Measurements from ENCODE around the gene CCDC200.
"Not testable (repeated sequence)": the region's sequence is repeated elsewhere in the genome, so short reads cannot be mapped to it uniquely, and the experiment has no call there.

The CCDC200 gene

DNA sequence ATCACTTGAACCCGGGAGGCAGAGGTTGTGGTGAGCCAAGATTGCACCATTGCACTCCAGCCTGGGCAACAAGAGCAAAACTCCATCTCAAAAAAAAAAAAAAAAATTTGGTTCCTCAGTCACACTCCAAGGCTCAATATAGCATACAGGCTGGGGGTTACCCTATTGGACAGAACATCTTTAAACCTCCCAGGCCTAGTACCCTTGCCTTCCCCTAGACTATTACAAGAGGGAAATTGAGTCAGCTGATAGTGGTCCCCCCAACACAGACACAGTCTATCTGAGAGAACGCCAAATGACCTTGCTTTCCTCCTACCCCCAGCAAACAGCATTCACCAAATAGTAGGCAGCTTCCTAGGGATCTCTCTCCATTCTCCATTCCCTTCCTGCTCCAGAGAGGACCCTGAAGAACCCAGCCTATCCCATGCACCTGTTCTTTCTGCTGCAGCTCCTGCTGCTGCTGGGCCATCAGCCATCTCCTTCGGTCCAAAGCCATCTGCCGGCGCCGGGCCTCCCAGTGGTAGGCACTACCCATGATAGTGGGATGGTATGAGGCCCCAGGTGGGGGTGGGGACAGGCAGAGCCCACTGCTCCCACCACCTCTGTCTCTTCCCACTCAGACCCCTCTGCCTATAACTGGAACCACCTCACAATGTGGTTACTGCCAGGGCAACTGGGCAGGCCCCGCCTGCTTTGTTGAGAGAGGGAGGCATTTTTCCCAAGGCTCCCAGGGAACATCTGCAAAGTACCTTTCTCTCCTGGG is at the start of gene CCDC200:
TSS of gene CCDC200 (minus strand) at position 604 of the 763 bp plus-strand sequence. CDS start at position 535, 69 bp downstream.
- DNase-seq: not testable (repeated sequence)

- DNase-seq: not testable (repeated sequence)
Measured at GRCh38 chr17:43272914-43273313, 44.5 kb upstream of the CCDC200 start.

GRCh38 chr17:43272483-43272882 is 44.1 kb upstream of the CCDC200 start:
- not testable (repeated sequence) for DNase-seq

DNA sequence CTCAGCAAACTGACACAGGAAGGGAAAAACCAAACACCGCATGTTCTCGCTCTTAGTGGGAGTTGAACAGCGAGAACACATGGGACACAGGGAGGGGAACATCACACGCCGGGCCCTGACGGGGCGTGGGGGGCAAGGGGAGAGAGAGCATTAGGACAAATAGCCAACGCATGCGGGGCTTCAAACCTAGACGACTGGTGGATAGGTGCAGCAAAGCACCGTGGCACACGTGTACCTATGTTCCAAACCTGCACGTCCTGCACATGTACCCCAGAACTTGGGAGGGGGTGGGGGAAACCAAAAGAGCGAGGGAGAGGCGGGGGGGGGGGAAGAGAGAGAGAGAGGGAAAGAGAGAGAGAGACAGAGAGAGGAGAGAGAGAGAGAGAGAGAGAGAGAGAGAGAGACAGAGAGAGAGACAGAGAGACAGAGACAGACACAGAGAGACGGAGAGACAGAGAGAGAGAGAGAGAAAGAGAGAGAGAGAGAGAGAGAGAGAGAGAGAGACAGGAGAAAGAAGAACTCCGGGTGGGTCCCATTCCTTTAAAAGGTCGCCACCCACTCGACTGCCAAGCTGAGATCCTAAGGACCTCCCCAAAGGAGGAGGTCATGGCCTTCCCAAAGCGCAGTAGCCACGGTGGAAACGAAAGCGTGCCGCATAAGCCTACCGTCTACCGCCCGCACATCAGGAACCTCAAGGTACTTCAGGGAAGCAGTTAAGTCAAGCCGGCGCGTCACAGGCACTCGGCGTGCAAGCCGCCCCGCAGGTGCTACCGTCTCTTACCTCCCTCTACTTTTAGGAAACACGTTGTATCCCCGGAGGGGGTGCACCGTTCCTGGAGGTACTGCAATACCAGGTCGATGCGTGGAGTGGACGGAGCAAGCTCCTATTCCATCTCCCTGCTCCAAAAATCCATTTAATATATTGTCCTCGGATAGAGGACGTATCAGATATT is 42.4 kb upstream of the CCDC200 start:
- DNase-seq: not testable (repeated sequence)

GRCh38 chr17:43246456-43246855 is 18.0 kb upstream of the CCDC200 start:
- not testable (repeated sequence) for DNase-seq

- DNase-seq: not testable (repeated sequence)
Measured at GRCh38 chr17:43240596-43241352, 12.4 kb upstream of the CCDC200 start.

GRCh38 chr17:43239597-43239996 is 11.2 kb upstream of the CCDC200 start:
- not testable (repeated sequence) for DNase-seq

DNA sequence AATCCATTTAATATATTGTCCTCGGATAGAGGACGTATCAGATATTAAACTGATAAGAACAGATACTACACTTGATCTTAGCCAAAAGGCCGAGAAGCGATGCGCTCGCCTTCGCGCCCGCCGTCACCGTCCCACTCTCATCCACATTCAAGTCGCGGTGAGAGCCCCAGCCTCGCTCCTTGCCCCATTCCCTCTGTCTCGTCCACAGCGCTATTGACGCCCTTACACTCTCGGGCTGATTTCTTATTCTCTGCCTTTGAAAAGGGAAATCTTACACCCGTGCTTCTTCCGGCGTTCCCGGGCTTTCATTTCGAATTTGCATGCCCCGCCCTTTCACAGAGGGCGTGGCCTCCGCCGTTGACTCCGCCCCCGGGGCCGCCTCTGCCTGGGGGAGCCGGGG is 5.5 kb upstream of the CCDC200 start, which contains the start of gene RNU2-1:
TSS of gene RNU2-1 (minus strand) at position 101 of the 400 bp plus-strand sequence.
- DNase-seq: not testable (repeated sequence)

- DNase-seq: not testable (repeated sequence)
Measured at GRCh38 chr17:43233263-43233662, 4.8 kb upstream of the CCDC200 start.

GRCh38 chr17:43232021-43232699 is 3.7 kb upstream of the CCDC200 start:
- not testable (repeated sequence) for DNase-seq

DNA sequence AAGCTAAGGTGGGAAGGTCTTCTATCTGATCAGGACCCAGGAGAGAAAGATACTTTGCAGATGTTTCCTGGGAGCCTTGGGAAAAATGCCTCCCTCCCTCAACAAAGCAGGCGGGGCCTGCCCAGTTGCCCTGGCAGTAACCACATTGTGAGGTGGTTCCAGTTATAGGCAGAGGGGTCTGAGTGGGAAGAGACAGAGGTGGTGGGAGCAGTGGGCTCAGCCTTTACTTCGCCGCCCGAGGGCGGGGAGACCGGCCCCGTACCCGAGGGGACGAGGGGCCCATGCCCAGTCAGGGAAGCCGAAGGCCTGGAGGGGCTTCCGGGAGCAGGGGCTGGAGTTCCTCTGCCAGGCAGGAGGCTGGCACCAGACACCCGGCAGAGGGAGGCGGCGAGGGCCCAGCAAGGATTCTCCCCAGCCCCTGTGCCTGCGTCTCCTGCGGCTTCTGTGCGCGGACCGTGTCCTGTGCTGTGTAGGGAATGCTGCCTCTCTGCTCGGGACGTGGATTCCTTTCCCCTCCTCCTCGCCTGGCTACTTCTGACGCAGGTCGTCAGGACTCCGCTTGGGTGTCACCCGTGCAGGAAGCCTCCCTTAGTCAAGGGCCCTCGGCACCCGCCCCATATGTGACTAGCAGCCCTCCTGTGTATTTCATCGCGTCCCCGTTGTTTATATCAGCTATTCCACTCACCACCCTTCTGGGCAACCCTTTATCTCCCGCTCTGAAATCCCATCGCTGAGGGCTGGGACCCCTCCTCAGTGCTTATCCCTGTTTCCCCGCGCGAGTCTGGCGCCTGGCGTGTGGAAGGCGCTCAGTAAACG is 3.0 kb upstream of the CCDC200 start:
- DNase-seq: not testable (repeated sequence)

DNA sequence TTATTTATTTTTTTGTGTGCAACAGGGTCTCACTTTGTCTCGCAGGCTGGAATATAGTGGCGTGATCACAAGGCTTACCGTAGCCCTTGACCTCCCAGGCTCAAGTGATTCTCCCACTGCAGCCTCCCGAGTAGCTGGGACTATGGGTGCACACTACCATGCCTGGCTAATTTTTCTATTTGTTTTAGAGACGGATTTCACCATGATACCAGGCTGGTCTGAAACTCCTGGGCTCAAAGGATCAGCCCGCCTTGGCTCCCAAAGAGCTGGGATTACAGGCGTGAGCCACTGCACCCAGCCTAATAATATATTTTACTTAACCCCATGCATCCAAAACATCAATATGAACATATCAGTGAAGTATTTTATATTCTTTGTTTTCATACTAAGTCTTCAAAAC is 2.0 kb downstream of the CCDC200 start:
- DNase-seq: no peak

DNA sequence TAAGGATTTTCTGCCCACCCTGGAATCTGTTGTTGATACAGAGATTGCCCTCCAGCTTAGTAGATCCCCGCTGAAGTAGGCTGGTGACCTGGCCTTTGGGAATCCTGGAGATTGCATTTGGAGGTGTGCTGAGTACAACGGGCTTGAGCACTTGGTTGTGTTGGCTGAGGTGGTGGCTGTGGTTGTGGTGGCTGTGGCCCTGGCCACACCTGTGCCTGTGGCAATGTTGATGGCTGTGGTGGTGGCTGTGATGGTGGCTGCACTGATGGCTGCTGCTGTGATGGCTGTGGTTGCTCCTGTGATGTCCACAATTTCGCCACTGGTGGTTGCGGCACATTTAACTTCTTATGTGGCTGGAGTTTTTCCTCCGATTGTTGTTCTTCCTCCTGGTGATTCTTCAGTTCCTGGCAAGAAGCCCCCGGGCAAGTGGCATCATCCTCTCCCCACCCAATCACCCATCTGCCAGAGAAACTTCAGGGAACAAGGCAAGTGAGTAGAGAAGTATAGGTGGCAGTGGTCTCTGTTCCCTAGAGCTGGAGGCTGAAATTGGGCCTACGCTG is 4.2 kb downstream of the CCDC200 start:
- no peak for DNase-seq

GRCh38 chr17:43220511-43221125 is 7.8 kb downstream of the CCDC200 start:
- DNase-seq: no peak

- DNase-seq: no peak
Measured at GRCh38 chr17:43219746-43220380, 8.6 kb downstream of the CCDC200 start.

- DNase-seq: no peak
Measured at GRCh38 chr17:43219001-43219400, 9.4 kb downstream of the CCDC200 start.

- no peak for DNase-seq
Measured at GRCh38 chr17:43217614-43218087, 10.8 kb downstream of the CCDC200 start.

DNA sequence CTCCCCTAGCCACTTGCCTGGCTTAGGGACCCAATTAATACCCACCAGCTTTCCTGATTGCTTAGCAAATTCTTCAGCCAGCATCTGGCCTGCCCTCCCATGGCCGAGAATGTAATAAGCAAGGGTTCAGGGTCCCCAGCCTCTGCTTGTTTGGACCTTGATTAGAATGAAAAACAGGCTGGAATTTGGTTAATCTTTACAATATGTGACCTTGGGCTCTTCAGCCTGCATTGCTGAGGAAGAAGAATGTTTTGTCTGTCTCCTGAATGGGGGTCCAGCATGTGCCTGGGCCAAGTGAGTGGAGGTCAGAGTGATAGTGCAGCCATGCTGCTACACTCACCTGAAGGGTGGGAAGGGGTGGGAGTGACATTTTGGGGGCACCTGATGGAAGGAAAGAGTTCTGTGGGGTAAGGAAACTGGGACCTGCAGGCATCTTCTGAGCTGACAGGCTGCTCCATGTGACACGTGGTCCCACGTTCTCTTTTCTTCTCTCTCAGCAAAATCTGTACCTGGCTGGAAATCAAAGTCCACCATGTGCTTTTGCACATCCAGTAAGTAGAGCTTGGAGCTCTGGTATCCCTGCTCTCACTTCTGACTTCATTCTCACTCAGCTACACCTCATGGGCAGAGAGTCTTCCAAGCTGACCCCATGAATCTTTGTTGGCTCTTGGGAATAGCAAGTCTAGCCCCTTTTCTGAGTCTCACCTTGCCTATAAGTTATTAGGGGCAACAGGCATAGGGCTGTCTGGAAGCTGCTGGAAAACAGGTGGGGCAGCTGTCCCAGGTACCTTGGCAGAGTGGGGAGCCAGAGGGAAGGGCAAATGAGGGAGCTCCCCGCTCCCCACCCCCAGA is 11.4 kb downstream of the CCDC200 start:
- no peak for DNase-seq

GRCh38 chr17:43216369-43216761 is 12.1 kb downstream of the CCDC200 start:
- DNase-seq: no peak

All from DMS153 (cell line).